ENCODE results near the gene PLP1.

GRCh38 chrX:103792916-103793544 lies 16.4 kb downstream of the PLP1 start:
- TF ChIP-seq CSDC2 (CRISPR knock-in tag; IDR thresholded peaks at IDR 0.05) (no peak), BACH2 (CRISPR knock-in tag; IDR thresholded peaks at IDR 0.05; ENCODE audit: borderline replicate concordance) (no peak), OSR1 (CRISPR knock-in tag; IDR thresholded peaks at IDR 0.05) (no peak), ZFP30 (CRISPR knock-in tag; IDR thresholded peaks at IDR 0.05) (no peak), ZFP3 (CRISPR knock-in tag; IDR thresholded peaks at IDR 0.05) (no peak), TOX (CRISPR knock-in tag; IDR thresholded peaks at IDR 0.05; ENCODE audit: borderline replicate concordance) (no peak), ZNF70 (CRISPR knock-in tag; IDR thresholded peaks at IDR 0.05) (no peak), ARNTL (CRISPR knock-in tag; IDR thresholded peaks at IDR 0.05; ENCODE audit: borderline replicate concordance, low read depth) (no peak), ZC3H10 (CRISPR knock-in tag; IDR thresholded peaks at IDR 0.05) (no peak), GLIS3 (CRISPR knock-in tag; IDR thresholded peaks at IDR 0.05) (no peak), CREB5 (CRISPR knock-in tag; IDR thresholded peaks at IDR 0.05; ENCODE audit: low read depth) (no peak)

Measured in SK-N-SH treated with all-trans-retinoic acid at 6 μM for 48 hours (cell line).